ENCODE data around the gene SUSD5. TPM values are rescaled to one million over a fixed set of nuclear protein-coding genes. Genes with fewer than 3 reads are reported as not detected.

The SUSD5 gene
- total RNA-seq, 1 experiment from 2014 or later = 1.2 TPM

DNA sequence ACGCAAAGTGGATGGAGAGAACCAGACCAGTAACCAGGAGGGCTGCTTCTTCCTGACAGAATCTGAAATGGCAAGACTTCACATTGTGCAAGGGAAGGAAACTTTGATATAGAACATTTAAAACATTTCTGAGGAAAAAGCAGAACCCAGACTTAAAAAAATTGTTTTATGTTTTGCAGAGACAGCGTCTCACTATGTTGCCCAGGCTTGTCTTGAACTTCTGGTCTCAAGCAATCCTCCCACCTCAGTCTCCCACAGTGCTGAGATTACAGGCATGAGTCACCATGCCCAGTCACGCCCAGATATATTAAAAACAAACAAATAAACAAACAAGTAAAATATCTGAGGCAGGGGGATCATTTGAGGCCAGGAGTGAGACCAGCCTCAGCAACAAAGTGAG is 58.6 kb downstream of the SUSD5 start (continued):
- TF ChIP-seq, protein P1, sequence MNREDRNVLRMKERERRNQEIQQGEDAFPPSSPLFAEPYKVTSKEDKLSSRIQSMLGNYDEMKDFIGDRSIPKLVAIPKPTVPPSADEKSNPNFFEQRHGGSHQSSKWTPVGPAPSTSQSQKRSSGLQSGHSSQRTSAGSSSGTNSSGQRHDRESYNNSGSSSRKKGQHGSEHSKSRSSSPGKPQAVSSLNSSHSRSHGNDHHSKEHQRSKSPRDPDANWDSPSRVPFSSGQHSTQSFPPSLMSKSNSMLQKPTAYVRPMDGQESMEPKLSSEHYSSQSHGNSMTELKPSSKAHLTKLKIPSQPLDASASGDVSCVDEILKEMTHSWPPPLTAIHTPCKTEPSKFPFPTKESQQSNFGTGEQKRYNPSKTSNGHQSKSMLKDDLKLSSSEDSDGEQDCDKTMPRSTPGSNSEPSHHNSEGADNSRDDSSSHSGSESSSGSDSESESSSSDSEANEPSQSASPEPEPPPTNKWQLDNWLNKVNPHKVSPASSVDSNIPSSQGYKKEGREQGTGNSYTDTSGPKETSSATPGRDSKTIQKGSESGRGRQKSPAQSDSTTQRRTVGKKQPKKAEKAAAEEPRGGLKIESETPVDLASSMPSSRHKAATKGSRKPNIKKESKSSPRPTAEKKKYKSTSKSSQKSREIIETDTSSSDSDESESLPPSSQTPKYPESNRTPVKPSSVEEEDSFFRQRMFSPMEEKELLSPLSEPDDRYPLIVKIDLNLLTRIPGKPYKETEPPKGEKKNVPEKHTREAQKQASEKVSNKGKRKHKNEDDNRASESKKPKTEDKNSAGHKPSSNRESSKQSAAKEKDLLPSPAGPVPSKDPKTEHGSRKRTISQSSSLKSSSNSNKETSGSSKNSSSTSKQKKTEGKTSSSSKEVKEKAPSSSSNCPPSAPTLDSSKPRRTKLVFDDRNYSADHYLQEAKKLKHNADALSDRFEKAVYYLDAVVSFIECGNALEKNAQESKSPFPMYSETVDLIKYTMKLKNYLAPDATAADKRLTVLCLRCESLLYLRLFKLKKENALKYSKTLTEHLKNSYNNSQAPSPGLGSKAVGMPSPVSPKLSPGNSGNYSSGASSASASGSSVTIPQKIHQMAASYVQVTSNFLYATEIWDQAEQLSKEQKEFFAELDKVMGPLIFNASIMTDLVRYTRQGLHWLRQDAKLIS (CRISPR knock-in tag; IDR thresholded peaks at IDR 0.05; ENCODE audit: borderline replicate concordance) = no peak

DNA sequence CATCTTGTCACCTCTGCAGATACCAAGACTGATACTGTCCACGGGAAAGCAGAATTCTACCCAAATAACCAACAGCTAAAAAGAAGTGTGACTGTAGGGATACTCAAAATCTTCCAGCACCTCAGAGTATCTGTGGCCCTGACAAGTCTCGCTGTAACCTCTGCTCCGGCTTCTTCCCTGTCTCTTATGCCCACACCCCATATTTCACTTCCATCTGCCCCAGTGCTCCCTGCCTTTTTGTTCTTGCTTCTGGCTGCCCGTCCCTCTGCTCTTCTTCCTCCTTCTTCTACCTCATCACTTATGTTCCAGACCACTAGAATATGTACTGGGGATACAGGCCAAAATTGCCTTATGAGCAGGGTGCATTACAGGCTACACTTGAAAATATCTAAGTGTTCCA is 59.4 kb downstream of the SUSD5 start:
- CTCF ChIA-PET = interaction anchor here (0.8 to 2.2 kb wide), 3 partner anchors 15 to 213 kb away, joined by 3 to 6 read pairs (median 5); no protein-coding TSS in a partner anchor
- peaks cover 3% of the 10 kb centered on the region; the same call in 1 of the 2 replicates for H3K4me1 Mint-ChIP-seq
- no peak for DNase-seq (ENCODE audit: low spot score)
- H3K27ac Mint-ChIP-seq = no peak overlapping the region
- no peak for ATAC-seq
- H3K27me3 Mint-ChIP-seq (ENCODE audit: low read depth) = no peaks in the 10 kb centered on the region
- POLR2A ChIA-PET = no interaction called here
- H3K4me3 Mint-ChIP-seq = no peak overlapping the region
- H3K36me3 Mint-ChIP-seq = no peaks in the 10 kb centered on the region
- H3K9me3 Mint-ChIP-seq = no peaks in the 10 kb centered on the region
- TF ChIP-seq CREM (CRISPR knock-in tag; IDR thresholded peaks at IDR 0.05) (no peak), ZNF232 (CRISPR knock-in tag; IDR thresholded peaks at IDR 0.05) (no peak)
- TF ChIP-seq, protein P2, sequence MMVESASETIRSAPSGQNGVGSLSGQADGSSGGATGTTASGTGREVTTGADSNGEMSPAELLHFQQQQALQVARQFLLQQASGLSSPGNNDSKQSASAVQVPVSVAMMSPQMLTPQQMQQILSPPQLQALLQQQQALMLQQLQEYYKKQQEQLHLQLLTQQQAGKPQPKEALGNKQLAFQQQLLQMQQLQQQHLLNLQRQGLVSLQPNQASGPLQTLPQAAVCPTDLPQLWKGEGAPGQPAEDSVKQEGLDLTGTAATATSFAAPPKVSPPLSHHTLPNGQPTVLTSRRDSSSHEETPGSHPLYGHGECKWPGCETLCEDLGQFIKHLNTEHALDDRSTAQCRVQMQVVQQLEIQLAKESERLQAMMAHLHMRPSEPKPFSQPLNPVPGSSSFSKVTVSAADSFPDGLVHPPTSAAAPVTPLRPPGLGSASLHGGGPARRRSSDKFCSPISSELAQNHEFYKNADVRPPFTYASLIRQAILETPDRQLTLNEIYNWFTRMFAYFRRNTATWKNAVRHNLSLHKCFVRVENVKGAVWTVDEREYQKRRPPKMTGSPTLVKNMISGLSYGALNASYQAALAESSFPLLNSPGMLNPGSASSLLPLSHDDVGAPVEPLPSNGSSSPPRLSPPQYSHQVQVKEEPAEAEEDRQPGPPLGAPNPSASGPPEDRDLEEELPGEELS (CRISPR knock-in tag; IDR thresholded peaks at IDR 0.05) = no peak

DNA sequence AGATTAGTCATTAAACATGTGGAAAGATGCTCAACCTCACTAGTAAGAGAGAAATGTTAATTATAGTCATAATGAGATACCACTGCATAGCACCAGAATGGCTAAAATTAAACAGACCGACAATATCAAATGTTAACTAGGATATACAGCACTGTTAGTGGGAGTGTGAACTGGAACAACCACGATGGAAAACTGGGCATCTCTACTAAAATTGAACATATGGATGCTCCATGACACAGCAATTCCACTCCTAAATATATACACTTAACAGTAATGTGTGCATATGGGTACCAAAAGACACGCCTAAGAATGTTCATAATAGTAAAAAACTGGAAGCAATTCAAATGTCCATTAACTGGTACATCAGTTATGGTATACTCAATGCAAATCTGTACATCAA is 63.3 kb downstream of the SUSD5 start:
- CTCF ChIA-PET = no interaction called here
- no peak for TF ChIP-seq PRRX2 (CRISPR knock-in tag; IDR thresholded peaks at IDR 0.05)
- no peak for TF ChIP-seq CBFB (CRISPR knock-in tag; IDR thresholded peaks at IDR 0.05; ENCODE audit: low read depth)
- TF ChIP-seq, protein P3, sequence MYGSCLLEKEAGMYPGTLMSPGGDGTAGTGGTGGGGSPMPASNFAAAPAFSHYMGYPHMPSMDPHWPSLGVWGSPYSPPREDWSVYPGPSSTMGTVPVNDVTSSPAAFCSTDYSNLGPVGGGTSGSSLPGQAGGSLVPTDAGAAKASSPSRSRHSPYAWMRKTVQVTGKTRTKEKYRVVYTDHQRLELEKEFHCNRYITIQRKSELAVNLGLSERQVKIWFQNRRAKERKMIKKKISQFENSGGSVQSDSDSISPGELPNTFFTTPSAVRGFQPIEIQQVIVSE (CRISPR knock-in tag; IDR thresholded peaks at IDR 0.05; ENCODE audit: borderline replicate concordance) = no peak
- no peak for TF ChIP-seq SMAD3 (CRISPR knock-in tag; IDR thresholded peaks at IDR 0.05; ENCODE audit: borderline replicate concordance)
- TF ChIP-seq, protein P4, sequence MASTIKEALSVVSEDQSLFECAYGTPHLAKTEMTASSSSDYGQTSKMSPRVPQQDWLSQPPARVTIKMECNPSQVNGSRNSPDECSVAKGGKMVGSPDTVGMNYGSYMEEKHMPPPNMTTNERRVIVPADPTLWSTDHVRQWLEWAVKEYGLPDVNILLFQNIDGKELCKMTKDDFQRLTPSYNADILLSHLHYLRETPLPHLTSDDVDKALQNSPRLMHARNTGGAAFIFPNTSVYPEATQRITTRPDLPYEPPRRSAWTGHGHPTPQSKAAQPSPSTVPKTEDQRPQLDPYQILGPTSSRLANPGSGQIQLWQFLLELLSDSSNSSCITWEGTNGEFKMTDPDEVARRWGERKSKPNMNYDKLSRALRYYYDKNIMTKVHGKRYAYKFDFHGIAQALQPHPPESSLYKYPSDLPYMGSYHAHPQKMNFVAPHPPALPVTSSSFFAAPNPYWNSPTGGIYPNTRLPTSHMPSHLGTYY (CRISPR knock-in tag; IDR thresholded peaks at IDR 0.05) = no peak
- TF ChIP-seq, protein P5, sequence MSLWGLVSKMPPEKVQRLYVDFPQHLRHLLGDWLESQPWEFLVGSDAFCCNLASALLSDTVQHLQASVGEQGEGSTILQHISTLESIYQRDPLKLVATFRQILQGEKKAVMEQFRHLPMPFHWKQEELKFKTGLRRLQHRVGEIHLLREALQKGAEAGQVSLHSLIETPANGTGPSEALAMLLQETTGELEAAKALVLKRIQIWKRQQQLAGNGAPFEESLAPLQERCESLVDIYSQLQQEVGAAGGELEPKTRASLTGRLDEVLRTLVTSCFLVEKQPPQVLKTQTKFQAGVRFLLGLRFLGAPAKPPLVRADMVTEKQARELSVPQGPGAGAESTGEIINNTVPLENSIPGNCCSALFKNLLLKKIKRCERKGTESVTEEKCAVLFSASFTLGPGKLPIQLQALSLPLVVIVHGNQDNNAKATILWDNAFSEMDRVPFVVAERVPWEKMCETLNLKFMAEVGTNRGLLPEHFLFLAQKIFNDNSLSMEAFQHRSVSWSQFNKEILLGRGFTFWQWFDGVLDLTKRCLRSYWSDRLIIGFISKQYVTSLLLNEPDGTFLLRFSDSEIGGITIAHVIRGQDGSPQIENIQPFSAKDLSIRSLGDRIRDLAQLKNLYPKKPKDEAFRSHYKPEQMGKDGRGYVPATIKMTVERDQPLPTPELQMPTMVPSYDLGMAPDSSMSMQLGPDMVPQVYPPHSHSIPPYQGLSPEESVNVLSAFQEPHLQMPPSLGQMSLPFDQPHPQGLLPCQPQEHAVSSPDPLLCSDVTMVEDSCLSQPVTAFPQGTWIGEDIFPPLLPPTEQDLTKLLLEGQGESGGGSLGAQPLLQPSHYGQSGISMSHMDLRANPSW (CRISPR knock-in tag; conservative IDR thresholded peaks at IDR 0.05; ENCODE audit: low read depth) = no peak
- TF ChIP-seq HMGA2 (CRISPR knock-in tag; IDR thresholded peaks at IDR 0.05) = no peak
- TF ChIP-seq ZNF416 (CRISPR knock-in tag; IDR thresholded peaks at IDR 0.05) = no peak
- TF ChIP-seq EMX1 (CRISPR knock-in tag; IDR thresholded peaks at IDR 0.05) = no peak
- peaks cover 2% of the 10 kb centered on the region; the same call in 1 of the 2 replicates for H3K27me3 Mint-ChIP-seq (ENCODE audit: low read depth)
- no peak for ATAC-seq
- H3K4me1 Mint-ChIP-seq = peaks cover 3% of the 10 kb centered on the region; the same call in 1 of the 2 replicates
- H3K27ac Mint-ChIP-seq = no peak overlapping the region
- H3K4me3 Mint-ChIP-seq = no peak overlapping the region
- peaks cover 3% of the 10 kb centered on the region; the same call in 1 of the 2 replicates for H3K9me3 Mint-ChIP-seq
- H3K36me3 Mint-ChIP-seq = no peaks in the 10 kb centered on the region
- POLR2A ChIA-PET = no interaction called here
- no peak for DNase-seq (ENCODE audit: low spot score)
